ENCODE data around the gene TNXB.
"Not testable (repeated sequence)": the region's sequence is repeated elsewhere in the genome, so short reads cannot be mapped to it uniquely, and the experiment has no call there.

DNA sequence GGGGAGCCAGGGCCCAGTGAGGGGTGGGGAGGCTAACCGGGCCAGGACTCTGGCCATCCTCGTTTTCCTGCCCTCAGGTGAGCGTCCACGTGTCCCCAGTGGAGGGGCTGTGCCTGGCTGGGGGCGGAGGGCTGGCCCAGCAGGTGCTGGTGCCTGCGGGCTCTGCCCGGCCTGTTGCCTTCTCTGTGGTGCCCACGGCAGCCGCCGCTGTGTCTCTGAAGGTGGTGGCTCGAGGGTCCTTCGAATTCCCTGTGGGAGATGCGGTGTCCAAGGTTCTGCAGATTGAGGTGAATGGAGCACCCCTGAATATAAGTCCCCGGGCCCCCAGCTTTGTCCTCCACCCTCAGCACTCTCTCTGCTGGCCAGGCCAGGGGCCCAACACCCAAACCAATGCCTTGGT, 114.7 kb downstream of the TNXB start:
- TF ChIP-seq, protein P1, sequence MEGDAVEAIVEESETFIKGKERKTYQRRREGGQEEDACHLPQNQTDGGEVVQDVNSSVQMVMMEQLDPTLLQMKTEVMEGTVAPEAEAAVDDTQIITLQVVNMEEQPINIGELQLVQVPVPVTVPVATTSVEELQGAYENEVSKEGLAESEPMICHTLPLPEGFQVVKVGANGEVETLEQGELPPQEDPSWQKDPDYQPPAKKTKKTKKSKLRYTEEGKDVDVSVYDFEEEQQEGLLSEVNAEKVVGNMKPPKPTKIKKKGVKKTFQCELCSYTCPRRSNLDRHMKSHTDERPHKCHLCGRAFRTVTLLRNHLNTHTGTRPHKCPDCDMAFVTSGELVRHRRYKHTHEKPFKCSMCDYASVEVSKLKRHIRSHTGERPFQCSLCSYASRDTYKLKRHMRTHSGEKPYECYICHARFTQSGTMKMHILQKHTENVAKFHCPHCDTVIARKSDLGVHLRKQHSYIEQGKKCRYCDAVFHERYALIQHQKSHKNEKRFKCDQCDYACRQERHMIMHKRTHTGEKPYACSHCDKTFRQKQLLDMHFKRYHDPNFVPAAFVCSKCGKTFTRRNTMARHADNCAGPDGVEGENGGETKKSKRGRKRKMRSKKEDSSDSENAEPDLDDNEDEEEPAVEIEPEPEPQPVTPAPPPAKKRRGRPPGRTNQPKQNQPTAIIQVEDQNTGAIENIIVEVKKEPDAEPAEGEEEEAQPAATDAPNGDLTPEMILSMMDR (conservative IDR thresholded peaks at IDR 0.05 in 1 of 2, IDR thresholded peaks at IDR 0.05 in 1 of 2; ENCODE audit: low read depth in 1 of 2, low read length in 2 of 2) = not testable (repeated sequence)
- not testable (repeated sequence) for TF ChIP-seq EZH2 (IDR thresholded peaks at IDR 0.05; ENCODE audit: low read length, missing control alignments)
